Fibroblast of lung (primary cell): ENCODE data around the gene SRC. TPM values are rescaled to one million over a fixed set of nuclear protein-coding genes. Genes with fewer than 3 reads are reported as not detected.

ENCODE experiments used
- DNase-seq, 2 donors: peaks; one replicate each; pipeline versions ENCODE4 v3.0.0 to v3.0.0-alpha.2; 2010; ENCODE audit warnings: low read depth in 2 of 2
- H2AFZ ChIP-seq: 2 replicates; pipeline ENCODE4 v1.5.1; 2012; ENCODE audit warnings: low read length, control low read depth, inconsistent platforms
- H3K27ac ChIP-seq: 2 replicates; pipeline ENCODE4 v1.5.1; 2011; ENCODE audit warnings: low read length, control low read depth; ENCODE audit not compliant: insufficient read depth
- H3K27me3 ChIP-seq: 2 replicates; pipeline ENCODE4 v1.5.1; 2011; ENCODE audit warnings: mild to moderate bottlenecking, low read length; ENCODE audit not compliant: control insufficient read depth, insufficient read depth
- H3K36me3 ChIP-seq: 2 replicates; pipeline ENCODE4 v1.5.1; 2011; ENCODE audit warnings: low read length; ENCODE audit not compliant: control insufficient read depth, insufficient read depth
- H3K4me1 ChIP-seq: 2 replicates; pipeline ENCODE4 v1.5.1; 2011; ENCODE audit warnings: low read length; ENCODE audit not compliant: control insufficient read depth, insufficient read depth; ENCODE audit errors: extremely low read depth
- H3K4me2 ChIP-seq: 2 replicates; pipeline ENCODE4 v1.5.1; 2011; ENCODE audit warnings: low read length, control low read depth; ENCODE audit not compliant: insufficient read depth; ENCODE audit errors: extremely low read depth
- H3K4me3 ChIP-seq, 4 experiments: fragments of 200-600 bp in 1 of 4; sonication (generic) in 1 of 4; replicated peaks in 1 of 4; 2 replicates each; pipeline ENCODE4 v1.5.1; 2011 to 2016; ENCODE audit warnings: low read length in 4 of 4, low read depth in 3 of 4, mild to moderate bottlenecking in 3 of 4, control low read depth in 2 of 4, inconsistent platforms in 1 of 4, mixed read lengths in 1 of 4; ENCODE audit not compliant: insufficient read depth in 1 of 4; ENCODE audit errors: control extremely low read depth in 1 of 4
- H3K79me2 ChIP-seq: 2 replicates; pipeline ENCODE4 v1.5.1; 2012; ENCODE audit warnings: mild to moderate bottlenecking, low read length, inconsistent platforms; ENCODE audit not compliant: control insufficient read depth, insufficient read depth
- H3K9ac ChIP-seq: 2 replicates; pipeline ENCODE4 v1.5.1; 2011; ENCODE audit warnings: mild to moderate bottlenecking, low read length, control low read depth; ENCODE audit not compliant: insufficient read depth
- H3K9me3 ChIP-seq: 2 replicates; pipeline ENCODE4 v1.5.1; 2012; ENCODE audit warnings: low read depth, low read length; ENCODE audit not compliant: control insufficient read depth, insufficient read depth
- H4K20me1 ChIP-seq: 2 replicates; pipeline ENCODE4 v1.5.1; 2011; ENCODE audit warnings: low read length; ENCODE audit not compliant: control insufficient read depth, insufficient read depth; ENCODE audit errors: extremely low read depth
- EZH2 ChIP-seq: IDR thresholded peaks from 2 replicates; pipeline ENCODE4 v1.5.1; 2012; ENCODE audit warnings: low read length, control low read depth, mild to moderate bottlenecking; ENCODE audit errors: missing control alignments
- polyA plus RNA-seq, 2 donors: library from polyadenylated mRNA; depleted of rRNA in 1 of 2; stranded (reverse) in 1 of 2; unstranded in 1 of 2; fragments of >200 nt; gene quantifications; 2 replicates each; pipeline ENCODE4 v1.2.1, GENCODE V29; 2011 to 2012; ENCODE audit warnings: missing spikeins in 1 of 2
- total RNA-seq: library from RNA; depleted of rRNA; stranded (reverse); fragments of >200 nt; gene quantifications from 2 replicates; pipeline ENCODE4 v1.2.1, GENCODE V29; 2014
- TF ChIP-seq, protein P1 (sequence below), 2 donors: IDR thresholded peaks in 1 of 2; conservative IDR thresholded peaks in 1 of 2; 1 replicate in 1 of 2; 2 replicates in 1 of 2; pipeline ENCODE4 v1.5.1; 2011 to 2012; ENCODE audit warnings: low read length in 2 of 2, control low read depth in 1 of 2, inconsistent platforms in 1 of 2, low read depth in 1 of 2, mild to moderate bottlenecking in 1 of 2

SRC gene
- total and polyA plus RNA-seq, 2 donors (not counting 1 experiment from before 2014, with no cell fraction given), result 17.8 to 20.3 TPM

DNA sequence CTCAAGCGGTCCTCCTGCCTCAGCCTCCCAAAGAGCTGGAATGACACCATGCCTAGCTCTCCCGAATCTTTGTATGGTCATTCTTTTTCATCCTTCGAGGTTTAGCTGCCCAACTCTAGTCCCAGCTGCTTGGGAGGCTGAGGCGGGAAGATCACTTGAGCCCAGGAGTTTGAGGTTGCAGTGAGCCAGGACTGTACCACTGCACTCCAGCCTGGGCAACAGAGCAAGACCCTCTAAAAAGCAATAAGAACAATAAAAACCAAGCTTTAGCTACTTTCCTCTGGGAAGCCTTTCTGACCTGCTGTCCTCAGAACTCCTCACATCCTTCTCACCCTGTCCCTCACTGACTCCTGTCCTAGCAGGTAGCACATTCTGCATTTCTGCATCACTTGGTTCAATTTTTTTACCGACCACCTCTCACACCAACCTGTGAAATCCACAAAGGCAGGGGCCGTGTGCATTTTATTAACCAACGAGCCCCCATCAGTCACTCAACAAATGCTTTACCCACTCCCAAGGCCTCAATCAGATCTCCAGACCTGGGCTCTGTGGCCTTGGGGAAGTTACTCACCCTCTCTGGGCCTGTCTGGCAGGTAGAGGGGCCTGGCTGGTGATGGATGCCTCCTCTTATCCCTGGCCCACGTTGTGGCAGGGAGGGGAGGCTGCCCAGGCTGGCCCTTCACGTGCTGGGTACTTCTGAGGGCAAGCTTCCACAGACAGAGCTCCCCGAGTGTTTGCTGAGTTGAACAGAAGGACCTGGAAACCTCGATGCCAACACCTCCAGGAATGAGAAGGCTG is 14.7 kb upstream of the SRC start:
- Histone ChIP-seq H3K27ac (no peak overlapping the region), H3K9me3 (no peaks in the 10 kb centered on the region), H2AFZ (no peak overlapping the region), H3K79me2 (no peaks in the 10 kb centered on the region), H3K27me3 (no peaks in the 10 kb centered on the region), H3K9ac (no peak overlapping the region), H3K4me3 (no peak overlapping the region), H4K20me1 (no peaks in the 10 kb centered on the region), H3K36me3 (no peaks in the 10 kb centered on the region), H3K4me2 (no peak overlapping the region), H3K4me1 (peaks cover 12% of the 10 kb centered on the region)
- TF ChIP-seq EZH2, result no peak
- TF ChIP-seq, protein P1, sequence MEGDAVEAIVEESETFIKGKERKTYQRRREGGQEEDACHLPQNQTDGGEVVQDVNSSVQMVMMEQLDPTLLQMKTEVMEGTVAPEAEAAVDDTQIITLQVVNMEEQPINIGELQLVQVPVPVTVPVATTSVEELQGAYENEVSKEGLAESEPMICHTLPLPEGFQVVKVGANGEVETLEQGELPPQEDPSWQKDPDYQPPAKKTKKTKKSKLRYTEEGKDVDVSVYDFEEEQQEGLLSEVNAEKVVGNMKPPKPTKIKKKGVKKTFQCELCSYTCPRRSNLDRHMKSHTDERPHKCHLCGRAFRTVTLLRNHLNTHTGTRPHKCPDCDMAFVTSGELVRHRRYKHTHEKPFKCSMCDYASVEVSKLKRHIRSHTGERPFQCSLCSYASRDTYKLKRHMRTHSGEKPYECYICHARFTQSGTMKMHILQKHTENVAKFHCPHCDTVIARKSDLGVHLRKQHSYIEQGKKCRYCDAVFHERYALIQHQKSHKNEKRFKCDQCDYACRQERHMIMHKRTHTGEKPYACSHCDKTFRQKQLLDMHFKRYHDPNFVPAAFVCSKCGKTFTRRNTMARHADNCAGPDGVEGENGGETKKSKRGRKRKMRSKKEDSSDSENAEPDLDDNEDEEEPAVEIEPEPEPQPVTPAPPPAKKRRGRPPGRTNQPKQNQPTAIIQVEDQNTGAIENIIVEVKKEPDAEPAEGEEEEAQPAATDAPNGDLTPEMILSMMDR (conservative IDR thresholded peaks at IDR 0.05 in 1 of 2, IDR thresholded peaks at IDR 0.05 in 1 of 2; ENCODE audit: low read depth in 1 of 2, low read length in 2 of 2), result no peak
- DNase-seq, result no peak

DNA sequence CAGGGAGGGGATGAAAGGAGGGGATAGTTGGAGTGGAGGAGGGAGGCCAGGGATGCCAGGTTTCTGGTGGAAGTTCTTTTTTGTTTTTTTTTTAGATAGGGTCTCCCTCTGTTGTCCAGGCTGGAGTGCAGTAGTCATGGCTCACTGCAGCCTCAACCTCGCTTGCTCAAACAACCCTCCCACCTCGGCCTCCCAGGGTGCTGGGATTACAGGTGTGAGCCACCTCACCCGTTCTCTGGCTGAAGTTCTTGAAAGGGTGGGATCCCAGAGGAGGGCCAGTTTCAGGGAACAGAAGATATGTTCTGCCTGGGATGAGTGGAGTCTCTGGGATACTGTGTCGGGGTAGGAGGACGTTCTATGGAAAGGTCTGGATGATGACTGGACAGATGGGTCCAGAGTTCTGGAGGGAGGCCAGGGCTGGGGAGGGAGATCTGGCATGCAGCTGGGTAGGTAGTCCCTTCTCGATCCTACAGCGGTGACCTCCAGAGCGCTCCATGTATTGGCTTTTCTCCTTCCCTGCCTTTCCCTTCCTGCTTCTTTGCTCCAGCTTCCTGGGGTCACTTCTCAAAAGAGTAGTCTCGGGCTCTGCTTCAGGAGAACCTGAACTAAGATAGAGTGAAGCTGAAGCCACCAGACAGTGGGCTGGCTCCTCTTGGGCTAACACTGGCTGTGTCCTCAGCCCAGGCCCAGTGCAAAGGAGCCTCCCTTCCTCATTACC is 12.7 kb upstream of the SRC start:
- no peak overlapping the region for H3K4me3 ChIP-seq
- H3K9me3 ChIP-seq, result no peaks in the 10 kb centered on the region
- no peak for TF ChIP-seq EZH2
- TF ChIP-seq, protein P1 (conservative IDR thresholded peaks at IDR 0.05 in 1 of 2, IDR thresholded peaks at IDR 0.05 in 1 of 2; ENCODE audit: low read depth in 1 of 2, low read length in 2 of 2), result no peak
- H3K27me3 ChIP-seq, result no peaks in the 10 kb centered on the region
- H3K36me3 ChIP-seq, result no peaks in the 10 kb centered on the region
- H3K27ac ChIP-seq, result no peak overlapping the region
- DNase-seq, result no peak
- H4K20me1 ChIP-seq, result no peaks in the 10 kb centered on the region
- no peak overlapping the region for H2AFZ ChIP-seq
- no peak overlapping the region for H3K4me2 ChIP-seq
- peaks cover 5% of the 10 kb centered on the region for H3K4me1 ChIP-seq
- no peak overlapping the region for H3K9ac ChIP-seq
- H3K79me2 ChIP-seq, result no peaks in the 10 kb centered on the region

DNA sequence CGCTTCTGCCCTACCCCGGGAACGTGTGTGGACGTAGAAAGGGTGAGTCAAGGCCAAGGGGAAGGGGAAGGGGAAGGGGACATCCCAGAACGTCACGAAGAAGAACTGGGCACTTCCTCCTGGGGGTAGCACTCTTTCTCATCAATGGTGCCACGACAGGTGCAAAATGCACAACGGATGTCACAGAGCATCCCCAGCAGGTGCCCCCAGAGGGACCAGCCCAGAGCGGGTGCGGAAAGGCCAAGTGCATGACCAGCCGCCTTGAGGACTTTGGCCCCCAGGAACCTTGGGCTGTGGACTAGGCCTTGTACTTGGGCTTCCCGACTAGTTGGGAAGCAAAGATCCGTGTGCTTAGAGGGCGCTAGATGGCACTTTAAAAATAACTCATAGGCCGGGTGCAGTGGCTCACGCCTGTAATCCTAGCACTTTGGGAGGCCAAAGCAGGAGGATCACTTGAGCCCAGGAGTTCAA is 12.1 kb upstream of the SRC start:
- no peaks in the 10 kb centered on the region for H3K27me3 ChIP-seq
- no peak overlapping the region for H2AFZ ChIP-seq
- H3K9ac ChIP-seq, result no peak overlapping the region
- H3K79me2 ChIP-seq, result no peaks in the 10 kb centered on the region
- no peaks in the 10 kb centered on the region for H3K36me3 ChIP-seq
- H3K27ac ChIP-seq, result no peak overlapping the region
- peaks cover 5% of the 10 kb centered on the region for H3K4me1 ChIP-seq
- TF ChIP-seq, protein P1 (conservative IDR thresholded peaks at IDR 0.05 in 1 of 2, IDR thresholded peaks at IDR 0.05 in 1 of 2; ENCODE audit: low read depth in 1 of 2, low read length in 2 of 2), result no peak
- TF ChIP-seq EZH2, result no peak
- H3K9me3 ChIP-seq, result no peaks in the 10 kb centered on the region
- no peak for DNase-seq
- H4K20me1 ChIP-seq, result no peaks in the 10 kb centered on the region
- no peak overlapping the region for H3K4me2 ChIP-seq
- no peak overlapping the region for H3K4me3 ChIP-seq
